ENCODE data around the gene PHLPP1.

PHLPP1 gene

GRCh38 chr18:62846313-62846712, 131.0 kb downstream of the PHLPP1 start:
- no peak overlapping the region for H3K9ac ChIP-seq (ENCODE audit: low read length)
- H3K27me3 ChIP-seq (ENCODE audit: low read depth, low read length): peaks cover 4% of the 10 kb centered on the region; the same call in 1 of the 2 replicates
- no peak overlapping the region for H2AFZ ChIP-seq (ENCODE audit: low read depth, low read length)
- no peaks in the 10 kb centered on the region for H3K9me3 ChIP-seq (ENCODE audit: insufficient read depth, low read length)
- TF ChIP-seq CTCF (IDR thresholded peaks at IDR 0.05; ENCODE audit: low read depth, low read length): no peak
- peaks cover 25% of the 10 kb centered on the region for H3K4me1 ChIP-seq (ENCODE audit: low read length)
- H3K4me3 ChIP-seq (ENCODE audit: low read length): no peak overlapping the region
- H3K4me2 ChIP-seq (ENCODE audit: low read length): no peak overlapping the region
- H3K27ac ChIP-seq (ENCODE audit: low read length): no peak overlapping the region
- no peaks in the 10 kb centered on the region for H4K20me1 ChIP-seq (ENCODE audit: insufficient read depth, low read length)
- no peaks in the 10 kb centered on the region for H3K79me2 ChIP-seq (ENCODE audit: low read length)
- no peaks in the 10 kb centered on the region for H3K36me3 ChIP-seq (replicated peaks; ENCODE audit: low read depth, low read length)

- peaks cover 21% of the 10 kb centered on the region for H3K4me1 ChIP-seq (ENCODE audit: low read length)
- peaks cover 4% of the 10 kb centered on the region; the same call in 1 of the 2 replicates for H3K27me3 ChIP-seq (ENCODE audit: low read depth, low read length)
- H2AFZ ChIP-seq (ENCODE audit: low read depth, low read length): no peak overlapping the region
- TF ChIP-seq CTCF (IDR thresholded peaks at IDR 0.05; ENCODE audit: low read depth, low read length) (no peak), EZH2phosphoT487 (IDR thresholded peaks at IDR 0.05; ENCODE audit: low read depth) (no peak)
- no peaks in the 10 kb centered on the region for H3K9me3 ChIP-seq (ENCODE audit: insufficient read depth, low read length)
- no peak overlapping the region for H3K27ac ChIP-seq (ENCODE audit: low read length)
- H3K4me2 ChIP-seq (ENCODE audit: low read length): no peak overlapping the region
- no peak overlapping the region for H3K9ac ChIP-seq (ENCODE audit: low read length)
- no peaks in the 10 kb centered on the region for H4K20me1 ChIP-seq (ENCODE audit: insufficient read depth, low read length)
- H3K79me2 ChIP-seq (ENCODE audit: low read length): no peaks in the 10 kb centered on the region
- H3K36me3 ChIP-seq (replicated peaks; ENCODE audit: low read depth, low read length): no peaks in the 10 kb centered on the region
- H3K4me3 ChIP-seq (ENCODE audit: low read length): no peak overlapping the region
Measured at GRCh38 chr18:62847081-62847480, 131.7 kb downstream of the PHLPP1 start.

GRCh38 chr18:62848946-62849345, 133.6 kb downstream of the PHLPP1 start:
- peaks cover 19% of the 10 kb centered on the region for H3K4me1 ChIP-seq (ENCODE audit: low read length)
- H3K4me2 ChIP-seq (ENCODE audit: low read length): no peak overlapping the region
- no peak overlapping the region for H3K27ac ChIP-seq (ENCODE audit: low read length)
- no peaks in the 10 kb centered on the region for H3K9me3 ChIP-seq (ENCODE audit: insufficient read depth, low read length)
- H3K27me3 ChIP-seq (ENCODE audit: low read depth, low read length): peaks cover 4% of the 10 kb centered on the region; the same call in 1 of the 2 replicates
- no peaks in the 10 kb centered on the region for H4K20me1 ChIP-seq (ENCODE audit: insufficient read depth, low read length)
- no peaks in the 10 kb centered on the region for H3K79me2 ChIP-seq (ENCODE audit: low read length)
- H3K36me3 ChIP-seq (replicated peaks; ENCODE audit: low read depth, low read length): no peaks in the 10 kb centered on the region
- no peak overlapping the region for H3K4me3 ChIP-seq (ENCODE audit: low read length)
- TF ChIP-seq EZH2phosphoT487 (IDR thresholded peaks at IDR 0.05; ENCODE audit: low read depth): no peak
- TF ChIP-seq CTCF (IDR thresholded peaks at IDR 0.05; ENCODE audit: low read depth, low read length): no peak
- no peak overlapping the region for H2AFZ ChIP-seq (ENCODE audit: low read depth, low read length)
- no peak overlapping the region for H3K9ac ChIP-seq (ENCODE audit: low read length)

GRCh38 chr18:62850619-62851306, 135.4 kb downstream of the PHLPP1 start:
- Histone ChIP-seq H3K4me3 (ENCODE audit: low read length) (no peak overlapping the region), H3K27ac (ENCODE audit: low read length) (no peak overlapping the region), H3K4me2 (ENCODE audit: low read length) (no peak overlapping the region), H3K27me3 (ENCODE audit: low read depth, low read length) (peaks cover 4% of the 10 kb centered on the region; the same call in 1 of the 2 replicates), H3K36me3 (replicated peaks; ENCODE audit: low read depth, low read length) (no peaks in the 10 kb centered on the region), H3K4me1 (ENCODE audit: low read length) (peaks cover 10% of the 10 kb centered on the region), H3K9me3 (ENCODE audit: insufficient read depth, low read length) (no peaks in the 10 kb centered on the region), H4K20me1 (ENCODE audit: insufficient read depth, low read length) (no peaks in the 10 kb centered on the region), H3K79me2 (ENCODE audit: low read length) (no peaks in the 10 kb centered on the region), H2AFZ (ENCODE audit: low read depth, low read length) (no peak overlapping the region), H3K9ac (ENCODE audit: low read length) (no peak overlapping the region)
- TF ChIP-seq EZH2phosphoT487 (IDR thresholded peaks at IDR 0.05; ENCODE audit: low read depth) (no peak), CTCF (IDR thresholded peaks at IDR 0.05; ENCODE audit: low read depth, low read length) (no peak)
